AG09309 (cell line): ENCODE data around the gene PLAAT5.

ENCODE experiments used
- DNase-seq: peaks from one replicate; pipeline ENCODE4 v3.0.0-alpha.2; 2010; ENCODE audit warnings: low read depth
- H3K4me3 ChIP-seq: 2 replicates; pipeline ENCODE4 v1.5.1; 2011; ENCODE audit warnings: mild to moderate bottlenecking, low read depth, low read length, moderate library complexity; ENCODE audit not compliant: control insufficient read depth
- TF ChIP-seq, protein P1 (sequence below): IDR thresholded peaks from 2 replicates; pipeline ENCODE4 v1.5.1; 2011; ENCODE audit warnings: mild to moderate bottlenecking, low read depth, low read length, inconsistent platforms; ENCODE audit not compliant: insufficient read depth, control insufficient read depth; ENCODE audit errors: missing control alignments

PLAAT5 gene

GRCh38 chr11:63505857-63506528, 15.0 kb upstream of the PLAAT5 start, which contains the start of gene LGALS12:
LGALS12 (plus strand) TSS chr11:63506084; CDS start chr11:63506459, 375 bp downstream.
- no peak within 1 kb of the TSS for H3K4me3 ChIP-seq
- DNase-seq: no peak
- TF ChIP-seq, protein P1, sequence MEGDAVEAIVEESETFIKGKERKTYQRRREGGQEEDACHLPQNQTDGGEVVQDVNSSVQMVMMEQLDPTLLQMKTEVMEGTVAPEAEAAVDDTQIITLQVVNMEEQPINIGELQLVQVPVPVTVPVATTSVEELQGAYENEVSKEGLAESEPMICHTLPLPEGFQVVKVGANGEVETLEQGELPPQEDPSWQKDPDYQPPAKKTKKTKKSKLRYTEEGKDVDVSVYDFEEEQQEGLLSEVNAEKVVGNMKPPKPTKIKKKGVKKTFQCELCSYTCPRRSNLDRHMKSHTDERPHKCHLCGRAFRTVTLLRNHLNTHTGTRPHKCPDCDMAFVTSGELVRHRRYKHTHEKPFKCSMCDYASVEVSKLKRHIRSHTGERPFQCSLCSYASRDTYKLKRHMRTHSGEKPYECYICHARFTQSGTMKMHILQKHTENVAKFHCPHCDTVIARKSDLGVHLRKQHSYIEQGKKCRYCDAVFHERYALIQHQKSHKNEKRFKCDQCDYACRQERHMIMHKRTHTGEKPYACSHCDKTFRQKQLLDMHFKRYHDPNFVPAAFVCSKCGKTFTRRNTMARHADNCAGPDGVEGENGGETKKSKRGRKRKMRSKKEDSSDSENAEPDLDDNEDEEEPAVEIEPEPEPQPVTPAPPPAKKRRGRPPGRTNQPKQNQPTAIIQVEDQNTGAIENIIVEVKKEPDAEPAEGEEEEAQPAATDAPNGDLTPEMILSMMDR: no peak

GRCh38 chr11:63504933-63505586, 14.1 kb upstream of the PLAAT5 start:
- no peak overlapping the region for H3K4me3 ChIP-seq
- no peak for DNase-seq
- TF ChIP-seq, protein P1: no peak

- TF ChIP-seq, protein P1: no peak
- no peak for DNase-seq
- no peak overlapping the region for H3K4me3 ChIP-seq
Observed at GRCh38 chr11:63504054-63504453, 13.1 kb upstream of the PLAAT5 start.

GRCh38 chr11:63503492-63503891, 12.5 kb upstream of the PLAAT5 start:
- no peak for DNase-seq
- H3K4me3 ChIP-seq: no peak overlapping the region
- TF ChIP-seq, protein P1: no peak

DNA sequence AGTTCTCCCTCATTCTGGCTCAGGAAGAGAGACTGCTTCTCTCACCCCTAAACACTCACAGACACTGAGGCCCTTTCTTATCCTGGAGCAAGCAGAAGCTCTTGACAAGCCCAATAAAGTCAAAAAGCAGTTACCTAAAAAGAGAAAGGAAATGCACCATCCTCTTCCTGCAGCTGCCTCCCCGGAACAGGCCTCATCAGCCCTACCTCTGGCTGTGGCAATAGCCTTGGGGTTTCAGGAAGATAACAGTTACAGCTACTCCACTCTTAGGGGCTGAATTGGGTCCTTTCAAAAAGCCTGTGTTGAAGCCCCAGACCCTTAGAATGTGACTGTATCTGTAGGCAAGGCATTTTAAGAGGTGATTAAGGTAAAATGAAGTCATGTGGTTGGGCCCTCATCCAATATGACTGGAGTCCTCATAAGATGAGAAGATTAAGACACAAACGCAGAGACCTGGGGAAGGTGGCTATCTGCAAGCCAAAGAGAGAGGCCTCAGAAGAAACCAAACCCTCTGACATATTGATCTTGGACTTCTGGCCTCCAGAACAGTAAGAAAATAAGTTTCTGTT, 11.4 kb upstream of the PLAAT5 start:
- DNase-seq: no peak
- TF ChIP-seq, protein P1: no peak
- H3K4me3 ChIP-seq: no peak overlapping the region

GRCh38 chr11:63501236-63501635, 10.3 kb upstream of the PLAAT5 start:
- H3K4me3 ChIP-seq: no peak overlapping the region
- DNase-seq: no peak
- TF ChIP-seq, protein P1: no peak
